OCI-LY1 (cell line): ENCODE measurements around the gene CATSPERD.
"Not testable (repeated sequence)": the region's sequence is repeated elsewhere in the genome, so short reads cannot be mapped to it uniquely, and the experiment has no call there.

ENCODE experiments used
- H2AFZ ChIP-seq: fragments of 200-600 bp; sonication (generic), shearing (Covaris generic); 2 replicates; pipeline ENCODE4 v1.6.0; 2014; ENCODE audit warnings: antibody characterized with exemption, mild to moderate bottlenecking, low read length
- H3F3A ChIP-seq: fragments of 200-600 bp; sonication (generic), shearing (Covaris generic); 2 replicates; pipeline ENCODE4 v1.6.0; 2014; ENCODE audit warnings: mild to moderate bottlenecking, antibody characterized with exemption, low read length, moderate library complexity; ENCODE audit not compliant: insufficient read depth
- H3K27ac ChIP-seq: fragments of 200-600 bp; sonication (generic); 2 replicates; pipeline ENCODE4 v1.5.1; 2014; ENCODE audit warnings: low read length, mixed run types, mild to moderate bottlenecking, low read depth; ENCODE audit not compliant: poor library complexity, severe bottlenecking
- H3K27me3 ChIP-seq: fragments of 200-600 bp; sonication (generic); 2 replicates; pipeline ENCODE4 v1.6.0; 2014; ENCODE audit warnings: antibody characterized with exemption, mild to moderate bottlenecking, low read length, moderate library complexity; ENCODE audit not compliant: insufficient read depth
- H3K36me3 ChIP-seq: fragments of 200-600 bp; sonication (generic); 2 replicates; pipeline ENCODE4 v1.6.1; 2014; ENCODE audit warnings: mild to moderate bottlenecking, antibody characterized with exemption, low read length, moderate library complexity, mixed read lengths; ENCODE audit not compliant: insufficient read depth
- H3K4me1 ChIP-seq: fragments of 200-600 bp; sonication (generic); 2 replicates; pipeline ENCODE4 v1.5.1; 2014; ENCODE audit warnings: mild to moderate bottlenecking, low read length, moderate library complexity; ENCODE audit not compliant: insufficient read depth, severe bottlenecking
- H3K4me2 ChIP-seq: fragments of 200-600 bp; sonication (generic), shearing (Covaris generic); 2 replicates; pipeline ENCODE4 v1.6.1; 2014; ENCODE audit warnings: low read length
- H3K4me3 ChIP-seq: fragments of 200-600 bp; sonication (generic); 2 replicates; pipeline ENCODE4 v1.5.1; 2014; ENCODE audit warnings: low read length, low read depth, mild to moderate bottlenecking, mixed read lengths; ENCODE audit not compliant: poor library complexity, severe bottlenecking
- H3K79me2 ChIP-seq: fragments of 200-600 bp; shearing (Covaris generic); 2 replicates; pipeline ENCODE4 v1.6.1; 2016; ENCODE audit warnings: mixed run types, low read length, mixed read lengths; ENCODE audit not compliant: insufficient read depth
- H3K9ac ChIP-seq: fragments of 200-600 bp; sonication (generic), shearing (Covaris generic); 2 replicates; pipeline ENCODE4 v1.6.1; 2014; ENCODE audit warnings: mild to moderate bottlenecking, low read length, mixed read lengths
- H3K9me2 ChIP-seq: fragments of 200-600 bp; sonication (generic), shearing (Covaris generic); 2 replicates; pipeline ENCODE4 v1.6.1; 2014; ENCODE audit warnings: low read depth, mild to moderate bottlenecking, low read length, mixed read lengths
- H3K9me3 ChIP-seq: fragments of 200-600 bp; shearing (Covaris generic); 2 replicates; pipeline ENCODE4 v1.6.1; 2014; ENCODE audit warnings: low read length, mixed read lengths
- H4K20me1 ChIP-seq: fragments of 200-600 bp; sonication (generic), shearing (Covaris generic); 2 replicates; pipeline ENCODE4 v1.6.0; 2016; ENCODE audit warnings: mild to moderate bottlenecking, low read length; ENCODE audit not compliant: insufficient read depth
- CTCF ChIP-seq: fragments of 200-600 bp; sonication (generic), shearing (Covaris generic); IDR thresholded peaks from 2 replicates; pipeline ENCODE4 v1.5.1; 2017; ENCODE audit warnings: mild to moderate bottlenecking, antibody characterized with exemption, low read length, moderate library complexity, mixed read lengths
- EZH2 ChIP-seq: fragments of 200-600 bp; sonication (generic), shearing (Covaris generic); IDR thresholded peaks from 2 replicates; pipeline ENCODE4 v1.8.0; 2017; ENCODE audit warnings: borderline replicate concordance, mixed run types, mild to moderate bottlenecking, antibody characterized with exemption, low read length, moderate library complexity, mixed read lengths

Gene CATSPERD

GRCh38 chr19:5686647-5687359 is 33.6 kb upstream of the CATSPERD start:
- Histone ChIP-seq H3F3A (peaks cover 4% of the 10 kb centered on the region; the same call in 1 of the 2 replicates), H3K27me3 (no peaks in the 10 kb centered on the region), H4K20me1 (no peaks in the 10 kb centered on the region), H3K4me3 (peak overlapping the region; percentile 67), H3K36me3 (peaks cover 15% of the 10 kb centered on the region), H3K9me3 (no peaks in the 10 kb centered on the region), H3K4me1 (peaks cover 11% of the 10 kb centered on the region), H3K27ac (no peak overlapping the region), H3K9ac (peak overlapping the region; percentile 61), H3K79me2 (peaks cover 17% of the 10 kb centered on the region), H3K9me2 (no peaks in the 10 kb centered on the region), H3K4me2 (peak overlapping the region; percentile 74), H2AFZ (no peak overlapping the region)
- TF ChIP-seq CTCF (peak; percentile 82), EZH2 (no peak)

- Histone ChIP-seq H3K4me2 (0 out of 2 replicates have a peak overlapping the region, but pooled peaks have one; percentile 25), H3K4me1 (peaks cover 18% of the 10 kb centered on the region), H3K9me3 (no peaks in the 10 kb centered on the region), H2AFZ (no peak overlapping the region), H3F3A (peaks cover 4% of the 10 kb centered on the region; the same call in 1 of the 2 replicates), H3K36me3 (peaks cover 23% of the 10 kb centered on the region), H3K79me2 (peaks cover 24% of the 10 kb centered on the region), H3K27me3 (no peaks in the 10 kb centered on the region), H4K20me1 (no peaks in the 10 kb centered on the region), H3K4me3 (peak overlapping the region; percentile 67), H3K9me2 (no peaks in the 10 kb centered on the region), H3K27ac (no peak overlapping the region), H3K9ac (no peak overlapping the region)
- TF ChIP-seq EZH2 (no peak), CTCF (no peak; the same call in 1 of the 2 replicates)
Observed at GRCh38 chr19:5687360-5688198, 32.9 kb upstream of the CATSPERD start.

GRCh38 chr19:5688262-5688881 is 32.1 kb upstream of the CATSPERD start:
- H3K4me2 ChIP-seq, H3K9me3 ChIP-seq, H3K27ac ChIP-seq, H4K20me1 ChIP-seq, H2AFZ ChIP-seq, H3K27me3 ChIP-seq, H3F3A ChIP-seq, H3K4me3 ChIP-seq, H3K9me2 ChIP-seq, H3K9ac ChIP-seq: not testable (repeated sequence)
- H3K4me1 ChIP-seq: peaks cover 26% of the 10 kb centered on the region
- H3K36me3 ChIP-seq: peaks cover 31% of the 10 kb centered on the region
- H3K79me2 ChIP-seq: peaks cover 32% of the 10 kb centered on the region
